Lower lobe of right lung (tissue), 2 donors: ENCODE data around the gene OSBPL8. TPM values are rescaled to one million over a fixed set of nuclear protein-coding genes. Genes with fewer than 3 reads are reported as not detected.

Experiments
- ATAC-seq, 2 donors: fragments of 200-7000 bp; cut with Tn5 transposase; one replicate each; pipeline ENCODE4 v1.9.1; 2020 to 2022; ENCODE audit warnings: mild to moderate bottlenecking in 2 of 2, moderate library complexity in 2 of 2
- DNase-seq: peaks from one replicate; pipeline ENCODE4 v3.0.0-alpha.2; 2020
- H3K27ac ChIP-seq: fragments of 200-600 bp; one replicate; pipeline ENCODE4 v1.8.0; 2022
- H3K27me3 ChIP-seq: fragments of 200-600 bp; one replicate; pipeline ENCODE4 v1.8.0; 2022; ENCODE audit warnings: low read depth
- H3K36me3 ChIP-seq: fragments of 200-600 bp; one replicate; pipeline ENCODE4 v1.8.0; 2022; ENCODE audit warnings: mild to moderate bottlenecking
- H3K4me1 ChIP-seq: fragments of 200-600 bp; one replicate; pipeline ENCODE4 v1.8.0; 2022
- H3K4me3 ChIP-seq: fragments of 200-600 bp; one replicate; pipeline ENCODE4 v1.8.0; 2022; ENCODE audit warnings: mild to moderate bottlenecking
- H3K9me3 ChIP-seq: fragments of 200-600 bp; one replicate; pipeline ENCODE4 v1.8.0; 2022
- CTCF ChIP-seq: fragments of 200-600 bp; IDR thresholded peaks from one replicate; pipeline ENCODE4 v1.8.0; 2022; ENCODE audit warnings: antibody characterized with exemption, mild to moderate bottlenecking
- intact Hi-C: fragments of 100-400 bp; cut with DNase I; formaldehyde crosslinking; loops from one replicate; pipeline ENCODE4 v1.11.0; 2022
- total RNA-seq: library from RNA; stranded (reverse); fragmentation: NEBNext Ultra II Directional; extraction: Animal tissue kit (Norgen Biotek cat#: 25700); gene quantifications from one replicate; pipeline ENCODE4 v1.2.1, GENCODE V29; 2021
- donor health status: DM: no; HTN: yes; CAD: no; lungs with severe emphysema.

The OSBPL8 gene
- total RNA-seq, 1 donor from 2014 or later = 82.7 TPM

DNA sequence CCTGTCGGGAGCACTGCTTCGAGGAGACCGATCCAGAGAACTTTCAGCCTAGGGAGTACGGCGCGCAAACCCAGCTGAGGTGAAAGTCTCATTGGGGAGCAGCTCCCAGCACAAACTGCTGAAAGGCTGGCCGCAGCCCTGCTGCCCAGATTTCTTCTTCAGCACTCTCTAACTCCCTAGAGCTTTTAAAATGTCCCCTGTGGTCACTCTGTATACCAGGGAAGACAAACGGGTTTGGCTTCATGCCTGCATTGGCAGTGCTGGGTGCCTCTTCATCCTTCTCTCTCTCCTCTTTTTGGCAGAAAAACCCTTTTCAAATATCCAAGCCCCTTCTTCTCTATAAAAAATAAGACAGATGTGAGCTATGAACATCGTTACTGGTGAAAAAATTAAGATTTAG is 246.3 kb downstream of the OSBPL8 start:
- Histone ChIP-seq H3K27ac (no peak overlapping the region), H3K4me3 (no peak overlapping the region), H3K4me1 (no peaks in the 10 kb centered on the region), H3K27me3 (no peaks in the 10 kb centered on the region), H3K9me3 (no peaks in the 10 kb centered on the region), H3K36me3 (no peaks in the 10 kb centered on the region)
- TF ChIP-seq CTCF = no peak
- intact Hi-C loops = no loop called here
- ATAC-seq = no peak
- DNase-seq = no peak

GRCh38 chr12:76312315-76312714 is 247.3 kb downstream of the OSBPL8 start:
- no peak for TF ChIP-seq CTCF
- H3K9me3 ChIP-seq = no peaks in the 10 kb centered on the region
- H3K4me1 ChIP-seq = no peaks in the 10 kb centered on the region
- no peaks in the 10 kb centered on the region for H3K27me3 ChIP-seq
- H3K4me3 ChIP-seq = no peak overlapping the region
- no peaks in the 10 kb centered on the region for H3K36me3 ChIP-seq
- intact Hi-C loops = no loop called here
- DNase-seq (no peak), ATAC-seq (peak in 1 of 2 donors; percentile 32)
- no peak overlapping the region for H3K27ac ChIP-seq

DNA sequence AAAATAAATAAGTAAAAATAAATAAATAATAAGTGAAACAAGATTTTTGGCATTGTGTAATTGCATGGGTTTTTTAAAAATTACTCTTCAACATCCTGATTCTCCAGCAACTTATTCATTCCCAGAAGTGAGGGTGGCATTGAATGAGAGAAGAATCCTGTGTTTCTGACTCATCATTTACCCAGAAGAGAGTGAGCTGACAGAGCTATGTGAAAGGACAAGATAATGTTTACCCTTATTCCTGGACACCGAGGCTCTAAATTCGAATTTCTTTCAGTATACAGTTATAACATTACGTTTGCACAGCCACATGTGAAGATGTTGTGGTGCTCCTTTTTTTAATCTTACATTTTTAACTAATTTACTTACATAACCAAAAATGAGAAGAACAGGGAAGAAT is 247.8 kb downstream of the OSBPL8 start:
- no peak for ATAC-seq
- Histone ChIP-seq H3K27me3 (no peaks in the 10 kb centered on the region), H3K36me3 (no peaks in the 10 kb centered on the region), H3K27ac (no peak overlapping the region), H3K9me3 (no peaks in the 10 kb centered on the region), H3K4me3 (no peak overlapping the region), H3K4me1 (no peaks in the 10 kb centered on the region)
- no peak for TF ChIP-seq CTCF
- intact Hi-C loops = no loop called here
- DNase-seq = no peak

DNA sequence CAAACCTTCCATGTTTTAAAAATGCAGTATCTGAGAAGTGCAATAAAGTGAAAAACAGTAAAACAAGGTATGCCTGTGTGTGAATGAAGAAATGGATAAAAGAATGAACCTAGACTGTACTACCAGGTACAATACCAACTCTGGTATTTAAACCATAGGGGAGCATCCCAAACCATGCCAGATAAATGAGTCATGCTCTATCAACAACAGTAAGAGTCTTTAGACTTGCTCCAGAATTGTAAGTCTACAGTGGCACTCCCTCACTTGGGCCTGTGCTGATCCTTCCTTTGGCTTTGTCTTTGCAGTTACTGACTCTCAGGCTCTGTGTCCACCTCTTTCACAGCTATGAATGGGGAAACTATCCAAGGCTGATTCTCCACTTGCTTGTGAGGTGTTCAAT is 249.5 kb downstream of the OSBPL8 start:
- Histone ChIP-seq H3K36me3 (no peaks in the 10 kb centered on the region), H3K4me1 (no peaks in the 10 kb centered on the region), H3K9me3 (no peaks in the 10 kb centered on the region), H3K4me3 (no peak overlapping the region), H3K27me3 (no peaks in the 10 kb centered on the region), H3K27ac (no peak overlapping the region)
- no peak for TF ChIP-seq CTCF
- intact Hi-C loops = no loop called here
- DNase-seq (no peak), ATAC-seq (no peak)

GRCh38 chr12:76308866-76309265 is 250.7 kb downstream of the OSBPL8 start:
- TF ChIP-seq CTCF = no peak
- H3K36me3 ChIP-seq = no peaks in the 10 kb centered on the region

GRCh38 chr12:76307083-76307482 is 252.5 kb downstream of the OSBPL8 start:
- H3K27ac ChIP-seq = no peak overlapping the region
- H3K4me3 ChIP-seq = no peak overlapping the region
- intact Hi-C loops = no loop called here
- no peak for DNase-seq
- TF ChIP-seq CTCF = no peak
- H3K9me3 ChIP-seq = no peaks in the 10 kb centered on the region
- no peaks in the 10 kb centered on the region for H3K4me1 ChIP-seq
- no peaks in the 10 kb centered on the region for H3K36me3 ChIP-seq
- H3K27me3 ChIP-seq = no peaks in the 10 kb centered on the region
- no peak for ATAC-seq

More at GRCh38 chr12:76308866-76309265, 250.7 kb downstream of the OSBPL8 start:
- intact Hi-C loops = no loop called here
- ATAC-seq (no peak), DNase-seq (no peak)
- no peak overlapping the region for H3K27ac ChIP-seq
- H3K27me3 ChIP-seq = no peaks in the 10 kb centered on the region
- H3K9me3 ChIP-seq = no peaks in the 10 kb centered on the region
- no peaks in the 10 kb centered on the region for H3K4me1 ChIP-seq
- no peak overlapping the region for H3K4me3 ChIP-seq
